ENCODE measurements around the gene AMN.
A peak's percentile ranks its signal among the peaks of the same experiment; 100 is the strongest.

DNA sequence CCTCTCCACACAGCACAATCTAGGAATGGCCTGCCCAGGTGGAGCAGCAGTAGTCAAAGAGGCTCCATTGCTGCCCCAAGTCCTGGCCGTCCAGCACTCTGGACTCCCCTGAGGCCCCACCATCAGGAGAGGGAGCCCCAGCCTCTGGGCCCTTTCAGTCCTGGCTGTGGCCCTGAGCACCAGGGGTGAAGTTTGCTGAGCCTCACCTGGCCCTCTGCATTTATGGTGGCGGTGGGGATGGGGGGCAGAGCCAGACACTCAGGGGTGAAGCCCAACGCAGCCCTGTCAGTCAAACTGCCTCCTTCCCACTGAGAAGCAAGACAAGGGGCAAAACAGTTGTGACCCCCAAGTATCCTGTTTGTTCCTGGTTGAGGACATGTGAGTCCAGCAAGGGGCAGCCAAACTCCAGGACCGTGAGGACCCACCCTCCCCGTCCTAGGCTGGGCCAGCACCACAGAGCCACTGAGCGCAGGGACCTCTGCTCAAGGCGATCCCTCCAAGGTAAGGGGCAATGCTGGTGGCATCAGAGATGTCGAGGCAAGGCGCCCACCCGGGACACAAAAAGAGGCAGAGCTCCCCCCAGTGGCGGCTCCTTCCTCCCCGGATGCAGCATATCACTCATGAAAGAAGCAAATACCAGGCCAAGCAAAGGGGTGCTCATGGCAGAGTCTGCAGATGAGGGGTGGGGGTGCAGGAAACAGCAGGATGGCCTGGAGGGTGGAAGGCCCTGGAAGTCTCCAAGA, 4.8 kb upstream of the AMN start:
- TF ChIP-seq, protein P1, sequence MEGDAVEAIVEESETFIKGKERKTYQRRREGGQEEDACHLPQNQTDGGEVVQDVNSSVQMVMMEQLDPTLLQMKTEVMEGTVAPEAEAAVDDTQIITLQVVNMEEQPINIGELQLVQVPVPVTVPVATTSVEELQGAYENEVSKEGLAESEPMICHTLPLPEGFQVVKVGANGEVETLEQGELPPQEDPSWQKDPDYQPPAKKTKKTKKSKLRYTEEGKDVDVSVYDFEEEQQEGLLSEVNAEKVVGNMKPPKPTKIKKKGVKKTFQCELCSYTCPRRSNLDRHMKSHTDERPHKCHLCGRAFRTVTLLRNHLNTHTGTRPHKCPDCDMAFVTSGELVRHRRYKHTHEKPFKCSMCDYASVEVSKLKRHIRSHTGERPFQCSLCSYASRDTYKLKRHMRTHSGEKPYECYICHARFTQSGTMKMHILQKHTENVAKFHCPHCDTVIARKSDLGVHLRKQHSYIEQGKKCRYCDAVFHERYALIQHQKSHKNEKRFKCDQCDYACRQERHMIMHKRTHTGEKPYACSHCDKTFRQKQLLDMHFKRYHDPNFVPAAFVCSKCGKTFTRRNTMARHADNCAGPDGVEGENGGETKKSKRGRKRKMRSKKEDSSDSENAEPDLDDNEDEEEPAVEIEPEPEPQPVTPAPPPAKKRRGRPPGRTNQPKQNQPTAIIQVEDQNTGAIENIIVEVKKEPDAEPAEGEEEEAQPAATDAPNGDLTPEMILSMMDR (IDR thresholded peaks at IDR 0.05): peak; percentile 31 to 56 (median 46)
- TF ChIP-seq POLR2A (IDR thresholded peaks at IDR 0.05): no peak
